AML-193 (cell line): ENCODE measurements around the gene SUCO.
A peak's percentile ranks its signal among the peaks of the same experiment; 100 is the strongest.
"Not testable (repeated sequence)": the region's sequence is repeated elsewhere in the genome, so short reads cannot be mapped to it uniquely, and the experiment has no call there.

Source experiments
- DNase-seq, 2 experiments: peaks; one replicate each; lab custom pipeline; 2025; lab: John Stamatoyannopoulos, UW

Gene SUCO

GRCh38 chr1:172559572-172560210 is 26.7 kb downstream of the SUCO start:
- no peak for DNase-seq

- DNase-seq, result no peak
Measured at GRCh38 chr1:172561252-172561651, 28.3 kb downstream of the SUCO start.

- DNase-seq, result no peak
Measured at GRCh38 chr1:172566196-172566997, 33.4 kb downstream of the SUCO start.

- DNase-seq, result no peak
Measured at GRCh38 chr1:172567720-172568119, 34.8 kb downstream of the SUCO start.

GRCh38 chr1:172574080-172574479 is 41.1 kb downstream of the SUCO start:
- DNase-seq, result no peak

- DNase-seq, result peak in 1 of 2 experiments; percentile 17
Measured at GRCh38 chr1:172578586-172578985, 45.6 kb downstream of the SUCO start.

GRCh38 chr1:172581273-172581672 is 48.3 kb downstream of the SUCO start:
- no peak for DNase-seq

- DNase-seq, result no peak
Measured at GRCh38 chr1:172581779-172582178, 48.8 kb downstream of the SUCO start.

GRCh38 chr1:172582889-172583288 is 49.9 kb downstream of the SUCO start:
- peak in 1 of 2 experiments; percentile 8 for DNase-seq

GRCh38 chr1:172585348-172585747 is 52.4 kb downstream of the SUCO start:
- no peak for DNase-seq

- no peak for DNase-seq
Measured at GRCh38 chr1:172585861-172586260, 52.9 kb downstream of the SUCO start.

- DNase-seq, result no peak
Measured at GRCh38 chr1:172588296-172589291, 55.6 kb downstream of the SUCO start.

- no peak for DNase-seq
Measured at GRCh38 chr1:172589553-172589952, 56.6 kb downstream of the SUCO start.

GRCh38 chr1:172591429-172591828 is 58.5 kb downstream of the SUCO start:
- DNase-seq, result not testable (repeated sequence)

GRCh38 chr1:172595066-172595465 is 62.1 kb downstream of the SUCO start:
- DNase-seq, result not testable (repeated sequence)

- not testable (repeated sequence) for DNase-seq
Measured at GRCh38 chr1:172596782-172597181, 63.8 kb downstream of the SUCO start.

- DNase-seq, result no peak
Measured at GRCh38 chr1:172599912-172600311, 67.0 kb downstream of the SUCO start.

- no peak for DNase-seq
Measured at GRCh38 chr1:172600615-172601014, 67.7 kb downstream of the SUCO start.

GRCh38 chr1:172601046-172601630 is 68.2 kb downstream of the SUCO start:
- DNase-seq, result no peak

GRCh38 chr1:172602706-172603105 is 69.8 kb downstream of the SUCO start:
- DNase-seq, result no peak

- DNase-seq, result no peak
Measured at GRCh38 chr1:172603816-172604215, 70.9 kb downstream of the SUCO start.

GRCh38 chr1:172605641-172606040 is 72.7 kb downstream of the SUCO start:
- no peak for DNase-seq
